SU-DHL-6 (cell line): Measurements from ENCODE around the gene PHACTR1.

Experiments used
- EZH2phosphoT487 ChIP-seq: fragments of 200-600 bp; sonication (generic), shearing (Covaris generic); conservative IDR thresholded peaks from 2 replicates; pipeline ENCODE4 v1.6.1; 2018; ENCODE audit warnings: mild to moderate bottlenecking, antibody characterized with exemption, low read length, moderate library complexity, mixed read lengths
- TF ChIP-seq, protein P1 (sequence below): fragments of 200-600 bp; sonication (generic); IDR thresholded peaks from one replicate; pipeline ENCODE4 v1.5.1; 2017; ENCODE audit warnings: antibody characterized with exemption, mild to moderate bottlenecking, low read length, moderate library complexity; ENCODE audit not compliant: insufficient read depth, poor library complexity, severe bottlenecking

DNA sequence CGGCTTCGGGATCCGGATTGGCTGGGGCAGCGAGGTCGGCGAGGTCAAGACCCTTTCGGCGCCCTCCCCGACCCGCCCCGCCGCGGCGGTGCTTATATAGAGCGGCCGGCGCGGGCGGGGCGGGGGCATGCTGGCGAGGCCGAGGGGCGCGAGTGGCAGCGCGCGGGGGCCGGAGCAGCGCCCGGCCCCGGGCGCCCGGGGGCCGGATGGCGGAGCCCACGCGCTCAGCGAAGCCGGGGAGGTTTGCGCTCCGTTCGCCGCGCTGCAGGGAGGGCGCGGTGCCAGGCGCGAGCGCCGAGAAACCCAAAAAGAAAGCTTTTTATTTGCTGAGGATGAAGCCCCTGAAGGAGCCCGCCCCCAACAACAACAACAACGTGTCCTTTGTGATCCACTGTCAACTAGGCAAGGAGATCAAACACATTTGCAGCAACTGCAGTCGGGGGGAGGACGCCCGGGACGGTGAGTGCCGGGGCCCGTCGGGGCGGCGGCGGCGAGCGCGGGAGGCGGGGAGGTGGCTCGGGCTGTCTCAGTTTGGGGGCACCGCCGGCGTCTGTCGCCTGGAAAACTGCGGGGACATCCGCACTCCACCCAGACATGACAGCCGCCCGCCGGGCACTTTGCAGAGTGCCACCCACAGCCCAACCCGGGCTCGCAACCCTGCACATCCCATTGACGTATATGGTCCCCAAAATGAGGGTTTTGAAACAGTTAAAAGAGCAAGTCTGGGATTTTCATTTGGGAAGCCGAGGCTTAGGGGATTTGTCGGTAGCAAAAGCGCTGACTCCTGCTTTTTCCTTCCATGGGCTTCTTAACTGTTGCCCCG lies 297.3 kb downstream of the PHACTR1 start:
- TF ChIP-seq, protein P1, sequence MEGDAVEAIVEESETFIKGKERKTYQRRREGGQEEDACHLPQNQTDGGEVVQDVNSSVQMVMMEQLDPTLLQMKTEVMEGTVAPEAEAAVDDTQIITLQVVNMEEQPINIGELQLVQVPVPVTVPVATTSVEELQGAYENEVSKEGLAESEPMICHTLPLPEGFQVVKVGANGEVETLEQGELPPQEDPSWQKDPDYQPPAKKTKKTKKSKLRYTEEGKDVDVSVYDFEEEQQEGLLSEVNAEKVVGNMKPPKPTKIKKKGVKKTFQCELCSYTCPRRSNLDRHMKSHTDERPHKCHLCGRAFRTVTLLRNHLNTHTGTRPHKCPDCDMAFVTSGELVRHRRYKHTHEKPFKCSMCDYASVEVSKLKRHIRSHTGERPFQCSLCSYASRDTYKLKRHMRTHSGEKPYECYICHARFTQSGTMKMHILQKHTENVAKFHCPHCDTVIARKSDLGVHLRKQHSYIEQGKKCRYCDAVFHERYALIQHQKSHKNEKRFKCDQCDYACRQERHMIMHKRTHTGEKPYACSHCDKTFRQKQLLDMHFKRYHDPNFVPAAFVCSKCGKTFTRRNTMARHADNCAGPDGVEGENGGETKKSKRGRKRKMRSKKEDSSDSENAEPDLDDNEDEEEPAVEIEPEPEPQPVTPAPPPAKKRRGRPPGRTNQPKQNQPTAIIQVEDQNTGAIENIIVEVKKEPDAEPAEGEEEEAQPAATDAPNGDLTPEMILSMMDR: no peak
- TF ChIP-seq EZH2phosphoT487: no peak
